ENCODE data around the gene ECI2. TPM values are rescaled to one million over a fixed set of nuclear protein-coding genes. Genes with fewer than 3 reads are reported as not detected.

Gene ECI2
- total RNA-seq, 1 experiment from 2014 or later, result 61.4 TPM

GRCh38 chr6:4102687-4103244, 32.6 kb downstream of the ECI2 start:
- H3K9me3 Mint-ChIP-seq, result peaks cover 5% of the 10 kb centered on the region; the same call in 1 of the 2 replicates
- H3K27ac Mint-ChIP-seq, result no peak overlapping the region
- DNase-seq (ENCODE audit: low spot score) (no peak), ATAC-seq (no peak)
- no peaks in the 10 kb centered on the region for H3K36me3 Mint-ChIP-seq
- CTCF ChIA-PET, result no interaction called here
- no peaks in the 10 kb centered on the region for H3K27me3 Mint-ChIP-seq (ENCODE audit: low read depth)
- no peaks in the 10 kb centered on the region for H3K4me1 Mint-ChIP-seq
- no peak overlapping the region for H3K4me3 Mint-ChIP-seq
- POLR2A ChIA-PET, result no interaction called here
- TF ChIP-seq ZNF396 (CRISPR knock-in tag; IDR thresholded peaks at IDR 0.05; ENCODE audit: borderline replicate concordance) (no peak), FOXP1 (CRISPR knock-in tag; IDR thresholded peaks at IDR 0.05; ENCODE audit: borderline replicate concordance) (no peak), SOX15 (CRISPR knock-in tag; IDR thresholded peaks at IDR 0.05) (no peak), GABPB1 (CRISPR knock-in tag; IDR thresholded peaks at IDR 0.05) (peak; percentile 82), IRF2 (CRISPR knock-in tag; IDR thresholded peaks at IDR 0.05; ENCODE audit: borderline replicate concordance, low read depth) (no peak)

DNA sequence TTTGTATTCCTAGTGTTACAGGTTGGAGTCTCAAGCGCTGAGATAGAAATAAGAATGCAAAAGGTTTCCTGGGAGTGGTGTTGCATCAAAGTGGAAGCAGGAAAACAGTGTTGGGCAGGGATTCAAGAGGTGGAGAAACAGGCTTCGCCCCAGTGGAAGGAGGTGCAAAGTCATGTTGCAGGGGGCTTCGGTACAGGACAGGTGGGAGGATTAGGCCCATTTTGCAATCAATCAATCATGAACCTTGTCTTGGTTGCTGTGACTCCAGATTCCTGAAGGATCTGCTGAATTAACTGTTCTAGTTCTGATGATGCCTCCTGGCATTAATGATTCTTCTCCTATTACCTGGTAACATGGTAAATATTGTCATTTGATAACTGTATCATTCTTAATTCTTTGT, 34.1 kb downstream of the ECI2 start:
- DNase-seq (ENCODE audit: low spot score) (no peak), ATAC-seq (no peak)
- Mint-ChIP-seq H3K4me1 (no peaks in the 10 kb centered on the region), H3K27ac (no peak overlapping the region), H3K36me3 (no peaks in the 10 kb centered on the region), H3K9me3 (peaks cover 5% of the 10 kb centered on the region; the same call in 1 of the 2 replicates), H3K27me3 (ENCODE audit: low read depth) (no peaks in the 10 kb centered on the region), H3K4me3 (no peak overlapping the region)
- TF ChIP-seq HMGA2 (CRISPR knock-in tag; IDR thresholded peaks at IDR 0.05) (no peak), ELF4 (CRISPR knock-in tag; IDR thresholded peaks at IDR 0.05; ENCODE audit: low read depth) (no peak), PRRX2 (CRISPR knock-in tag; IDR thresholded peaks at IDR 0.05) (no peak), NR3C1 (CRISPR knock-in tag; conservative IDR thresholded peaks at IDR 0.05; ENCODE audit: low read depth) (no peak), ZBTB43 (CRISPR knock-in tag; IDR thresholded peaks at IDR 0.05) (no peak), ZNF423 (CRISPR knock-in tag; IDR thresholded peaks at IDR 0.05) (no peak), GABPB1 (CRISPR knock-in tag; IDR thresholded peaks at IDR 0.05) (no peak), NFATC4 (CRISPR knock-in tag; IDR thresholded peaks at IDR 0.05) (no peak), MYBL2 (CRISPR knock-in tag; IDR thresholded peaks at IDR 0.05) (no peak), NR1H2 (CRISPR knock-in tag; IDR thresholded peaks at IDR 0.05) (no peak)
- TF ChIP-seq, protein P1, sequence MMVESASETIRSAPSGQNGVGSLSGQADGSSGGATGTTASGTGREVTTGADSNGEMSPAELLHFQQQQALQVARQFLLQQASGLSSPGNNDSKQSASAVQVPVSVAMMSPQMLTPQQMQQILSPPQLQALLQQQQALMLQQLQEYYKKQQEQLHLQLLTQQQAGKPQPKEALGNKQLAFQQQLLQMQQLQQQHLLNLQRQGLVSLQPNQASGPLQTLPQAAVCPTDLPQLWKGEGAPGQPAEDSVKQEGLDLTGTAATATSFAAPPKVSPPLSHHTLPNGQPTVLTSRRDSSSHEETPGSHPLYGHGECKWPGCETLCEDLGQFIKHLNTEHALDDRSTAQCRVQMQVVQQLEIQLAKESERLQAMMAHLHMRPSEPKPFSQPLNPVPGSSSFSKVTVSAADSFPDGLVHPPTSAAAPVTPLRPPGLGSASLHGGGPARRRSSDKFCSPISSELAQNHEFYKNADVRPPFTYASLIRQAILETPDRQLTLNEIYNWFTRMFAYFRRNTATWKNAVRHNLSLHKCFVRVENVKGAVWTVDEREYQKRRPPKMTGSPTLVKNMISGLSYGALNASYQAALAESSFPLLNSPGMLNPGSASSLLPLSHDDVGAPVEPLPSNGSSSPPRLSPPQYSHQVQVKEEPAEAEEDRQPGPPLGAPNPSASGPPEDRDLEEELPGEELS (CRISPR knock-in tag; IDR thresholded peaks at IDR 0.05), result no peak
- TF ChIP-seq, protein P2, sequence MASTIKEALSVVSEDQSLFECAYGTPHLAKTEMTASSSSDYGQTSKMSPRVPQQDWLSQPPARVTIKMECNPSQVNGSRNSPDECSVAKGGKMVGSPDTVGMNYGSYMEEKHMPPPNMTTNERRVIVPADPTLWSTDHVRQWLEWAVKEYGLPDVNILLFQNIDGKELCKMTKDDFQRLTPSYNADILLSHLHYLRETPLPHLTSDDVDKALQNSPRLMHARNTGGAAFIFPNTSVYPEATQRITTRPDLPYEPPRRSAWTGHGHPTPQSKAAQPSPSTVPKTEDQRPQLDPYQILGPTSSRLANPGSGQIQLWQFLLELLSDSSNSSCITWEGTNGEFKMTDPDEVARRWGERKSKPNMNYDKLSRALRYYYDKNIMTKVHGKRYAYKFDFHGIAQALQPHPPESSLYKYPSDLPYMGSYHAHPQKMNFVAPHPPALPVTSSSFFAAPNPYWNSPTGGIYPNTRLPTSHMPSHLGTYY (CRISPR knock-in tag; IDR thresholded peaks at IDR 0.05), result no peak
- TF ChIP-seq, protein P3, sequence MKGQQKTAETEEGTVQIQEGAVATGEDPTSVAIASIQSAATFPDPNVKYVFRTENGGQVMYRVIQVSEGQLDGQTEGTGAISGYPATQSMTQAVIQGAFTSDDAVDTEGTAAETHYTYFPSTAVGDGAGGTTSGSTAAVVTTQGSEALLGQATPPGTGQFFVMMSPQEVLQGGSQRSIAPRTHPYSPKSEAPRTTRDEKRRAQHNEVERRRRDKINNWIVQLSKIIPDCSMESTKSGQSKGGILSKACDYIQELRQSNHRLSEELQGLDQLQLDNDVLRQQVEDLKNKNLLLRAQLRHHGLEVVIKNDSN (CRISPR knock-in tag; IDR thresholded peaks at IDR 0.05), result no peak
- TF ChIP-seq, protein P4, sequence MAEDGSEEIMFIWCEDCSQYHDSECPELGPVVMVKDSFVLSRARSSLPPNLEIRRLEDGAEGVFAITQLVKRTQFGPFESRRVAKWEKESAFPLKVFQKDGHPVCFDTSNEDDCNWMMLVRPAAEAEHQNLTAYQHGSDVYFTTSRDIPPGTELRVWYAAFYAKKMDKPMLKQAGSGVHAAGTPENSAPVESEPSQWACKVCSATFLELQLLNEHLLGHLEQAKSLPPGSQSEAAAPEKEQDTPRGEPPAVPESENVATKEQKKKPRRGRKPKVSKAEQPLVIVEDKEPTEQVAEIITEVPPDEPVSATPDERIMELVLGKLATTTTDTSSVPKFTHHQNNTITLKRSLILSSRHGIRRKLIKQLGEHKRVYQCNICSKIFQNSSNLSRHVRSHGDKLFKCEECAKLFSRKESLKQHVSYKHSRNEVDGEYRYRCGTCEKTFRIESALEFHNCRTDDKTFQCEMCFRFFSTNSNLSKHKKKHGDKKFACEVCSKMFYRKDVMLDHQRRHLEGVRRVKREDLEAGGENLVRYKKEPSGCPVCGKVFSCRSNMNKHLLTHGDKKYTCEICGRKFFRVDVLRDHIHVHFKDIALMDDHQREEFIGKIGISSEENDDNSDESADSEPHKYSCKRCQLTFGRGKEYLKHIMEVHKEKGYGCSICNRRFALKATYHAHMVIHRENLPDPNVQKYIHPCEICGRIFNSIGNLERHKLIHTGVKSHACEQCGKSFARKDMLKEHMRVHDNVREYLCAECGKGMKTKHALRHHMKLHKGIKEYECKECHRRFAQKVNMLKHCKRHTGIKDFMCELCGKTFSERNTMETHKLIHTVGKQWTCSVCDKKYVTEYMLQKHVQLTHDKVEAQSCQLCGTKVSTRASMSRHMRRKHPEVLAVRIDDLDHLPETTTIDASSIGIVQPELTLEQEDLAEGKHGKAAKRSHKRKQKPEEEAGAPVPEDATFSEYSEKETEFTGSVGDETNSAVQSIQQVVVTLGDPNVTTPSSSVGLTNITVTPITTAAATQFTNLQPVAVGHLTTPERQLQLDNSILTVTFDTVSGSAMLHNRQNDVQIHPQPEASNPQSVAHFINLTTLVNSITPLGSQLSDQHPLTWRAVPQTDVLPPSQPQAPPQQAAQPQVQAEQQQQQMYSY (CRISPR knock-in tag; IDR thresholded peaks at IDR 0.05), result no peak
- TF ChIP-seq, protein P5, sequence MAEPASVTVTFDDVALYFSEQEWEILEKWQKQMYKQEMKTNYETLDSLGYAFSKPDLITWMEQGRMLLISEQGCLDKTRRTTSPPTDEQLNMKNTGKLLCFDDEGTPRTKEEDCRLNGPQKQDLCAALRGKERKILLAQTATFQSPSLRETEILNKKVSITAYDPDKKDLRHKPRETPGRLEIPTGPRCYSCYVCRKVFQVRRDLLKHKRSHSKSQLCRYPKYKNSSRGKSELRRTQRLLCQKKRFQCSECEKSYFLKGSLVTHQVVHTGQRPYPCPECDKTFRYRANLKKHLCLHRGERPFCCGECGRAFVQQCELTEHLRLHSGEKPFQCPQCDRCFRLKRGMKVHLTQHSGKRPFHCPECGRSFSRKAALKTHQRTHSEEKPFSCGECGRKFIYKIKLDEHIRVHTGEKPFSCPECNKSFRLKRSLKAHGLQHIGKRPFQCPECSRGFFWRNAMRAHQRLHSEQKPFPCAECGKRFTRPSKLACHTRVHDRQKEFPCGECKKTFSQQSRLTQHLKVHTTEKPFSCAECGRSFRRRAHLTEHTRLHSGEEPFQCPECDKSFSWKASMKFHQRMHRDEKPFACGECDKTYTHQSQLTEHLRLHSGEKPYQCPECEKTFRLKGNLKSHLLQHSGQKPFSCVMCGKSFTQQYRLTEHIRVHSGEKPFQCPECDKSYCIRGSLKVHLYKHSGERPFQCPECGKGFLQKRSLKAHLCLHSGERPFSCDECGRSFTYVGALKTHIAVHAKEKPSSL (CRISPR knock-in tag; conservative IDR thresholded peaks at IDR 0.05), result no peak
- TF ChIP-seq, protein P6, sequence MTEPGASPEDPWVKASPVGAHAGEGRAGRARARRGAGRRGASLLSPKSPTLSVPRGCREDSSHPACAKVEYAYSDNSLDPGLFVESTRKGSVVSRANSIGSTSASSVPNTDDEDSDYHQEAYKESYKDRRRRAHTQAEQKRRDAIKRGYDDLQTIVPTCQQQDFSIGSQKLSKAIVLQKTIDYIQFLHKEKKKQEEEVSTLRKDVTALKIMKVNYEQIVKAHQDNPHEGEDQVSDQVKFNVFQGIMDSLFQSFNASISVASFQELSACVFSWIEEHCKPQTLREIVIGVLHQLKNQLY (CRISPR knock-in tag; IDR thresholded peaks at IDR 0.05), result no peak
- ChIA-PET CTCF (no interaction called here), POLR2A (no interaction called here)
